NCI-H748 (cell line): Measurements from ENCODE around the gene NTRK3.

Source experiments
- DNase-seq: peaks from one replicate; lab custom pipeline; 2025; ENCODE audit not compliant: unreplicated experiment; lab: John Stamatoyannopoulos, UW

Gene NTRK3

DNA sequence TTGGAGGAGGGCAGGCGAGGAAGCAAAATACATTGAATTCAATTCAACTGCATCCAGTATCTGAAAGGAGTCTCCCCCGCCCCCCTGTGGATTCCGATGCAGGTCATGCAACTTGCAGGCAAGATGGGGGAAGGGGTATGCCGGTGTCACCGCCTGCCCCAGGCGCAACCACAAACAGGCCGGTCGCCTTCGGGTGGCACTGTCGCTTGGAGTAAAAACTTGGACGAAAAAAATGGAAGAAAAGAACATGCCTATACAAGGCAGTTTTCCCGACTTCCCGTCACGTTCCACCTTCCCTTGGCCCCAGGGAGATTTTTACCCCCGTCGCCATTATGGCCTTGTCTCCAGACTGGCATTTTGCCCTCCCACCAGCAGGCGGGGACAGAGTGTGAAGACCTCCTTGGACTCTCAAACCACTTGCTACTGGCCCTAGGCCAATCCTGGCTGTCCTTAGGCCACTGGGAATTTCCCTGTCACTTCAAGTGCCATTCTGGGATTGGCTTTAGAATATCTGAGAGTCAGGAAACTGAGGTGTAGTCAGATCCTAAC lies 1.6 kb upstream of the NTRK3 start:
- DNase-seq, result peak; percentile 68

GRCh38 chr15:88257311-88258092 lies 963 bp upstream of the NTRK3 start:
- DNase-seq, result peak; percentile 22

DNA sequence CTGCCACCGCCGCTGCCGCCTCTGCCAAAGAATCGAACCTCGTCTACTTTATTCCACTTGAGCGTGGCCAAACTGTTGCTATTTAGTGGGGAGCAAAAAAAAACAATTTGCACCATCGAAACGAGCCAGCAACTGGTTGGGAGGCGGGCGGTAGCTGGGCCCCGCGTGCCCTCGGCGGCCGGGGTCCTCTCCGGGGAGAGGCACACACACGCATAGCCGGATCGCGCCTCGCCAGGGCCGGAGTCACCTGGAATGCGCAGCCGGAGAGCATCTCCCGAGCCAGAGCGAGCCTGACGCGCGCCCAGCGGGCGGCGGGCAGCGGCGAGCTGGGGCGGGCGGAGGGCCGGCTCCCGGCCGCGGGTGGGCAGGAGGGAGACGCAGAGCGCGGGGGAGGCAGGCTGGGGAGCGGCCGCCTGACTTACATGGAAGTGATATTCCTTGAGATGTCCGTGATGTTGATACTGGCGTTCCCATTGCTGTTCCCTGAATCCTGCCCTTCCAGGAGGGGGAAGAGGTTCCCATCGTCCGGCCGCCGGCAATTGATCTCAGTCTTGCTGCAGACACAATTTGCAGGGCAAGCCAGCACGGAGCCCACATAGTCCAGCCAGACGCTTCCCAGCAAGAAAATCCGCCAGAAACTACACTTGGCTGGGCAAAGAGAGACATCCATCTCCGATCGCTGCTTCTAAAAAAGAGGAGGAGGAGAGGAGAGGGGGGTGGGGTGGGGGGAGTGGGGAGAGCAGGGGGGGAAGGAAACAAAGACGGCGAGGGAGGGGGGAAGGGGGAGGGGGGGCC lies 858 bp downstream of the NTRK3 start:
- peak; percentile 83 for DNase-seq

- no peak for DNase-seq
Observed at GRCh38 chr15:88255087-88255483, 1.5 kb downstream of the NTRK3 start.

- DNase-seq, result no peak
Observed at GRCh38 chr15:88252441-88252840, 4.1 kb downstream of the NTRK3 start.

GRCh38 chr15:88250826-88251225 lies 5.7 kb downstream of the NTRK3 start:
- no peak for DNase-seq

DNA sequence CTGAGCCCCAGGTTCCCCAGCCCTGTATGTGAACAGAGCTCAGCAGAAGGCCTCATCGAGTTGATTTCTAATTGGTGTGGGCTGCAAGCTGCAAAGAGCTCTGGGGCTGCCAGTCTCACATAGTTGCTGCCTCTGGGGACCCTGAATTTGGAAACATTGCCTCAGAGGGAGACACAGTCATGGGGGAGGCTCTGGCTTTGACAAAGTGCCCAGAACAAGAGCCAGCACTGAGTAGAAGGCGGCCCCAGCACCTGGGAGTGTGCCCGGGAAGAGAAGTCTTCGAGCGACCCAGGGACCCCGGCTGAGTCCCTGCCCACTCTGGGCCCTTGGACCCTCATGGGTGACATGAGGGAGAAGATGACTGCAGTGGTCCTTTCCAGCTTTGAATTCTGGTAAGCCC lies 7.3 kb downstream of the NTRK3 start:
- no peak for DNase-seq

- no peak for DNase-seq
Observed at GRCh38 chr15:88247914-88248313, 8.6 kb downstream of the NTRK3 start.

GRCh38 chr15:88246666-88247446 lies 9.7 kb downstream of the NTRK3 start:
- peak; percentile 72 for DNase-seq

DNA sequence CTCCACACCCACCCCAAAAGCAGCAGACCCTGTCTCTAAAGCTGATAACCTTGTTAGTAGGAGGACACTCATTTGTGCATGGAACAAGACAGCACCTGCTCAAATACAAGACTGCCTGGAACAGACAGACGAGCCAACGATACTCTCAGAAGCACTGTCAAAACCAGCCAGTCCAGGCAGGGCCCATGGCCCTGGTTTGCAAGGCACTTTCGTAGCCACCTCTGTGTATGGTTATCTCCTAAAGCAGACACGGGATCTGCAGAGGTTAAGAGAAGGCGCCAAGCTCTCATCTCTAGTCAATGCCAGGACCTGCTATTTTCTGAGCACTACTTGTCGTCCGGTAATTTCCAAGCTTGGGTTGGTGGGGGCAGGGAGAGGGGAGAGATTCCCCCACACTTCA lies 10.5 kb downstream of the NTRK3 start:
- DNase-seq, result no peak

DNA sequence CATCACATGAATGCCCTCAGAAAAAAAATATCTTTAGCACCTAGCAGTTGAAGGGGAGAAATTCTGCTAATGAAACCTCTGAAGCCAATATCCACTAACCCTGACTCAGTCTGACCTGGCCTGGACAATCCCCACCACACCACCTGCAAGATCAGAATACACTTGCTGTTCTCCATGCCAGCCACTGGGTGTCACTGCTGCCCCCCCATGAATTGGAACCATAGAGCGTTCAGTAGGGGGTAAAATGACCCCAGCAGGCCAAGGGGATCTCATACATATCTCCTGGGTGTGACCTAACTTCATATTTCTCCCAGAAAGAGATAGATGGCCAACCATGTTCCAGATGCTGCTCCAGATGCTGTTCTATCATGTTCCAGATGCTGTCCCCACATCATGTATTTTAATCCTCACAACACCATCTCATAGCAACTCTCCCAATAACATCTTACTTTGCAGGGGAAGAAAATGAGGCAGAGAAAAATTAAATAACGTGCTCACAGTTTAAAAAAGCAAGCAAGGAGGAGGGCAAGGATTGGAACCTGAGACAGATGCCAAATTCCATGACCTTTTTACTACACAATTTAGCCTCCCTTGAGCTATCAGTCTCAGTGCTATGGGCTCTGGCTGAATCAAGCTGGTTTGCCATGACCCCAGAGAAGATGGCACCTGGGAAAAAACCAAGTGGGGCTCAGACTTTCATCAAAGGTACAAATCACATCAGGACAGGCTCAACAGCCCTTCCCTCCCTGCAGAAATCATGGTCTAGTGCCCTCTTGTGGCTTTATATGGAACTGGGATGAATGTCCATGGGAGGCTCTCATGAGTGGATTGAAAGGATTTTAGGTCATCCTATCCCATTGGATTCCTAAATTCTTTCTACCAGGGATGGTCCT lies 12.4 kb downstream of the NTRK3 start:
- peak; percentile 51 for DNase-seq

GRCh38 chr15:88242586-88243555 lies 13.7 kb downstream of the NTRK3 start:
- peak; percentile 58 for DNase-seq

DNA sequence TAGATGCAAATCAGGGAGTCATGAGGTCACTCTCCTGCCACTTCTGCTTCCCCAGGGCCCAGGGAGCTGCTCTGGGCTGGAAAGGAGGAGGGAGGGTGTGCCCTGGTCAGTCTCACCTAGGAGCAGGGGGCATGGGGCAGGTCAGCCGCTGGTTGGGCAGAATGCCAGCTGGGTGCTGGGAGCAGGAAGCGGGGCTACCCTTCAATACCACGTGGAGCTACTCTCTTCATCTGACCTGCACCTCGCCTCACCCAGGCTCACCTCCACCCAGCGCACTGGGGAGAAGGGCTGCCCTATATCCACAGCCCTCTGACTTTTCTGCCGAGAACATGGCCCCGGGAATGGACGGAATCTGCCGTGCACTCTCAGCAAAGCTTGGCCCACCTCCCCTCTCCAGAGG lies 15.1 kb downstream of the NTRK3 start:
- no peak for DNase-seq

- no peak for DNase-seq
Observed at GRCh38 chr15:88241060-88241459, 15.5 kb downstream of the NTRK3 start.

DNA sequence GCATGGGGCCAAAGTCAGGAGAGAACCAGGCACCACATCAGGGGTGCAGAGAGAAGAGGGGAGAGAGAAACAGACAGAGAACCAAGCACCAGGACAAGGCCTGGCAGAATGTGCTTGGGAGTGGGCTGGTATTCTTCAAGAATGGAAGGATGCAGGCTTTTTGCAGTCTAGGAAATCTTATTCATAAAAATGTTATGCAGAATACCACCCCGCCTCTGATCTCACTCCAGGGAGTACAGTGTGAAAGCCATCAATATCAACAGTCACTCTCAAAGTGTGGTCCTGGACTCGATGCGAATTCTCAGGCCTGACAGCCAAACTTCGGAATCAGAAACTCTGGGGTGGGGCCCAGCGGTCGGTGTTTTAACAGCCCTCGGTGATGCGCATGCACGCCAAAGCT lies 16.9 kb downstream of the NTRK3 start:
- no peak for DNase-seq

DNA sequence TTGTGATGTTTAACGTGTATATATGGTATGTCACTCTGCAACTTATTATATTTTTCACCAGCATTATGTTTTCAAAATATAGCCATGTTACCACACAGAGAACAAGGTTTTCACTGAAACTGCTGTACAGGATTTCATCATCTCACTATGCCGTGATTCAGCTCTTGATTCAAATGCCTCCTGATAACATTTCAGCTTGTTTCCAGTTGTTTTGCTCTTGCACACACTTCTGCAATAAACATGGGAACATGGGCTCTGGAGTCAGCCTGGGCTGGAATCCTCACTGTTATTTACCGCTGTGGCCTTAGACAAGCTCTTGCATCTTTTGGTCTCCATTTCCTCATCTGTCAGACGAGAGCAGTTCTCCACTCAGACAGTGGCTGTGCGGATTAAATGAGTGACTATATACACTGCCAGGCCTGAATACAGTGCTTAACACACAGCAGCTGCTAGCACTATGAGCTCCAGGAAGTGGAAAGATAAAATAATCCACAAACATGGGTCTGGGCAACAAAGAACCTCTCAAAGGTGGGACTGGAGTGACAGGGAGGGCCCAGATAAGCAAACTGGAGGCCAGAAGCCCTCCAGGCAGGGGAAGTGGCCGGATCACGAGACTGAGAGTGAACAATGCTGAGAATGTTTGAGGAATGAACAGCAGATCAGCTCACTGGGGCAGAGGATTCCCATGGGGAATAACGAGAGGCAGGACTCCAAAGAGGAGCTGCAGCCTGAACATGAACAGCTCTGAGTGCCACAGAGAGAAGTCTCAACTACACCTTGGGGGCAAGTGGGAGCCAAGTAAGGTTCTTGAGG lies 17.7 kb downstream of the NTRK3 start:
- DNase-seq, result no peak

- DNase-seq, result no peak
Observed at GRCh38 chr15:88234711-88235110, 21.8 kb downstream of the NTRK3 start.

- DNase-seq, result no peak
Observed at GRCh38 chr15:88233921-88234320, 22.6 kb downstream of the NTRK3 start.
